Glutamatergic neuron (in vitro differentiated cells): ENCODE results near the gene GPR3. TPM values are rescaled to one million over a fixed set of nuclear protein-coding genes. Genes with fewer than 3 reads are reported as not detected.

ENCODE experiments used
- DNase-seq: peaks from one replicate; pipeline ENCODE4 v3.0.0; 2022
- H3K27ac Mint-ChIP-seq: one replicate; pipeline ENCODE4 v1.8.0; 2020; ENCODE audit warnings: mild to moderate bottlenecking, mixed read lengths, inconsistent platforms; ENCODE audit not compliant: unreplicated experiment
- H3K27me3 Mint-ChIP-seq: one replicate; pipeline ENCODE4 v1.8.0; 2020; ENCODE audit warnings: mild to moderate bottlenecking, moderate library complexity, mixed read lengths, inconsistent platforms; ENCODE audit not compliant: unreplicated experiment
- H3K36me3 Mint-ChIP-seq: one replicate; pipeline ENCODE4 v1.8.0; 2020; ENCODE audit warnings: mild to moderate bottlenecking, mixed read lengths, inconsistent platforms; ENCODE audit not compliant: unreplicated experiment
- H3K4me1 Mint-ChIP-seq: one replicate; pipeline ENCODE4 v1.8.0; 2020; ENCODE audit warnings: mild to moderate bottlenecking, low read depth, mixed read lengths, inconsistent platforms; ENCODE audit not compliant: unreplicated experiment
- H3K4me3 Mint-ChIP-seq: one replicate; pipeline ENCODE4 v1.8.0; 2020; ENCODE audit warnings: mild to moderate bottlenecking, mixed read lengths, inconsistent platforms; ENCODE audit not compliant: unreplicated experiment
- H3K9me3 Mint-ChIP-seq: one replicate; pipeline ENCODE4 v1.8.0; 2020; ENCODE audit warnings: mild to moderate bottlenecking, moderate library complexity, mixed read lengths, inconsistent platforms; ENCODE audit not compliant: unreplicated experiment
- total RNA-seq: library from RNA; stranded (reverse); fragmentation: NEBNext Ultra II Directional; extraction: Animal tissue kit (Norgen Biotek cat#: 25700); gene quantifications from one replicate; pipeline ENCODE4 v1.2.1, GENCODE V29; 2021; ENCODE audit not compliant: unreplicated experiment
- TF ChIP-seq, protein P1 (sequence below): fragments of 200-600 bp; sonication (generic); IDR thresholded peaks from one replicate; pipeline ENCODE4 v1.5.0; 2021; ENCODE audit not compliant: partially characterized antibody, unreplicated experiment

The GPR3 gene
- total RNA-seq, 1 donor from 2014 or later, result 1.5 TPM

DNA sequence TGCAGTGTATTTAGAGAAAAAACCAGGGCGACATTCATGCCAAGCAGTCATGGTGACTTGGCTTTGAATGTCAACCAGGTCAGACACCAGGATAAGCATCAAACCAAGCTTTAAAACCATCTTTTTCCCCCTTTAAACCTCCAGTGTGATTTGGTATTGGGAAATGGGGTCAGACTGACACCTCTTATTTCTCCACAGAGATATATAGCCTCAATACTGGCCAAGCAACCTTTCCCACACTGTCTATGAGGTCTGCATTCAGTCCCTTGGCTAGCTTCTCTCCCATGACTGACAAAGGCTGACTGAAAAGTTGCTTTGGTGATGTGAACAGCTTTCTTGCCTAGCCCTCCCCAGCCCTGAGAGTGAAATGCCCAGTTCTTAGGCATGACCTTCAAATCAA, 21.7 kb downstream of the GPR3 start:
- Mint-ChIP-seq H3K27me3 (peaks cover 2% of the 10 kb centered on the region), H3K4me3 (no peak overlapping the region), H3K9me3 (peaks cover 2% of the 10 kb centered on the region), H3K4me1 (peaks cover 47% of the 10 kb centered on the region), H3K27ac (no peak overlapping the region), H3K36me3 (no peaks in the 10 kb centered on the region)
- no peak for DNase-seq
- TF ChIP-seq, protein P1, sequence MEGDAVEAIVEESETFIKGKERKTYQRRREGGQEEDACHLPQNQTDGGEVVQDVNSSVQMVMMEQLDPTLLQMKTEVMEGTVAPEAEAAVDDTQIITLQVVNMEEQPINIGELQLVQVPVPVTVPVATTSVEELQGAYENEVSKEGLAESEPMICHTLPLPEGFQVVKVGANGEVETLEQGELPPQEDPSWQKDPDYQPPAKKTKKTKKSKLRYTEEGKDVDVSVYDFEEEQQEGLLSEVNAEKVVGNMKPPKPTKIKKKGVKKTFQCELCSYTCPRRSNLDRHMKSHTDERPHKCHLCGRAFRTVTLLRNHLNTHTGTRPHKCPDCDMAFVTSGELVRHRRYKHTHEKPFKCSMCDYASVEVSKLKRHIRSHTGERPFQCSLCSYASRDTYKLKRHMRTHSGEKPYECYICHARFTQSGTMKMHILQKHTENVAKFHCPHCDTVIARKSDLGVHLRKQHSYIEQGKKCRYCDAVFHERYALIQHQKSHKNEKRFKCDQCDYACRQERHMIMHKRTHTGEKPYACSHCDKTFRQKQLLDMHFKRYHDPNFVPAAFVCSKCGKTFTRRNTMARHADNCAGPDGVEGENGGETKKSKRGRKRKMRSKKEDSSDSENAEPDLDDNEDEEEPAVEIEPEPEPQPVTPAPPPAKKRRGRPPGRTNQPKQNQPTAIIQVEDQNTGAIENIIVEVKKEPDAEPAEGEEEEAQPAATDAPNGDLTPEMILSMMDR, result no peak

DNA sequence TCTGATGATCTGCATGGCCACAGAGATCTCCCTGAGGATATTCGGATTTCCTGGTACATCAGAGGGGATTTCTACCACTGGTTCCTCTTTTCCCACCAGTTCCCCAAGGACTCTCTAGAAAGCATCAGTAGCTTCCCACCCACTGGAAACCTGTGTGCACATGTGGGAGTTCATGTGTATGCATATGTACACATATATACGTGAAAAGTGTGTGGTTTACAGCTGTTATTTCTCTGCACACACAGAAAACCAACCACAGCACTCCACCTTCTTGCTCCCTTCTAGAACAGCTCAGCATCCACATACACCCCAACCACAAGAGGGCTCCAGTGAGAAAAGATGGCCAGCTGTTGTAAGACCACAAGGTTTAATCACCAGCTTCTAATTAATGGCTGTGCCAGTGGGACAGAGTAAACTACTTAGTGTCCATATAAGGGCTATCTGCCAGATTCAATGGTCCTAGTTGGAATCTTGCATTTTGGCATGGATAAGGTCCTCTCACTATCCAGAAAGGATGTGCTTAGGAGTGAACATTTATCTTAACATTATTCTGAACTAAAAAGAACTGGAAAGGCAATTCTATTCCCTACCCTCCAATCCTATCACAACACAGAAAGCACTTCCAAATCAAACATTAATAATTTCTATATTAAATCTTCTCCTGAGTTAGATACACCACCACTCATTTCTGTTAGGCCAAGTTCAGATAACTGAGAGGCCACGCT, 24.1 kb downstream of the GPR3 start:
- Mint-ChIP-seq H3K27me3 (peaks cover 2% of the 10 kb centered on the region), H3K4me1 (peaks cover 40% of the 10 kb centered on the region), H3K4me3 (no peak overlapping the region), H3K9me3 (peaks cover 2% of the 10 kb centered on the region), H3K27ac (peak overlapping the region; percentile 28), H3K36me3 (no peaks in the 10 kb centered on the region)
- DNase-seq, result no peak
- TF ChIP-seq, protein P1, result peak; percentile 63

DNA sequence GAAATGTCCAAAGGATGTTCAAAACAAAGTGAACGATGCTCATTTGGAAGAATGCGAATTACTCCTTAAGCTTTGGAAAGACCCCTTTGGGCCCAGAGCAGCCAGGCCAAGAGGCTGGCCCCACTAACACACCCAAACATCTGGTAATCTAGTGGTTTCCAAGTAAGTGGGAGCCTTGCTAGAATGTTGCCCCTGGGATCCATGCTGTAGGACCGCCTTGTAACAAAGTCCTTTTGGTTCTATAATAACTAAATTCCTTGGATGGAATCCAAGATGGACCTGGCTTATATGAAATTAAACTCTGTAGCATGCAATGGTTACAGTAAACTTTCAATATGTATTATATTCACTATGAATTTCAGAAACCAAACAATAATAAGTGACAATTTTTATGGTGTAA, 25.3 kb downstream of the GPR3 start:
- Mint-ChIP-seq H3K4me3 (peak overlapping the region; percentile 12), H3K36me3 (no peaks in the 10 kb centered on the region), H3K9me3 (peaks cover 2% of the 10 kb centered on the region), H3K27me3 (peaks cover 3% of the 10 kb centered on the region), H3K4me1 (peaks cover 40% of the 10 kb centered on the region), H3K27ac (no peak overlapping the region)
- TF ChIP-seq, protein P1, result no peak
- DNase-seq, result no peak

DNA sequence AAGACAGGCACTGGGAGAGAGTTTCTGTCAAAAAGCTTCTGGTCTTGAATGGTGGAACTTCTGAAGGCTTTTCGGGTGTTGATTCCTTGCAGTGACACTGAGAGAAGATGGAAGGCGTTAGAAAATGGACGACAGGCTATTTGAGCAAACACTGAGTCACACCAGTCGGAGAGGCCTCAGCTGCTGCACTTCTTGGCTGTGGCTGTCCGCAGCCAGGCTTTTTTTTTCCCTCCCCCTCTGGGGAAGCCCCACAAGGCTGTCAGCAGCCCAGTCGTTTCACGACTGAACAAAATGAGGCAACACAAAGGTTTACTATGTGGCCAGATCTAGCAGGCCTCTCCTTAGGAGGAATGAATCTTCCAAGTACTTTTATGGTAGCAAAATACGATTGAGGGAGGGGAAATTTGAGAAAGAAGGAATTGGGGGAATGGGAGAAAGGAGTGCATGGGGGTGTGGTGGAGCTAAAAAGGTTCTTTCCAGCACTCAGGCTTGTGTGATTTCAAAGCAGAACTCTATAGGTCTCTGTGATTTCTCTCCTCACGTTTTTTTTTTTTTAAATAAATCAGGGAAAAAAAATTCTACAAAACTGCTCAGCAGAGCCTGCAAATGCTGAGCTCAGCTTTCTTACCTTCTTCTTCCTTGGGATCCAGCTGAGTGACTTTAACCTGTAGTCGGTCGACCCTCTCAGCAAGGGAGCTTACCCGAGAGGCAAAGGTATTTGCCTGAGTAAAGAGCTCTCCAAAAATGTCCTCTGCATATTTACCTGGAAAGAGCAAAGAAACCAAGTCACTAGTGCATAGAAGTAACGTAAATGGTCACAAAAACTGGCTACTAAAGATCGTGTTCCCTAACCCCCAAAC, 26.1 kb downstream of the GPR3 start:
- H3K36me3 Mint-ChIP-seq, result no peaks in the 10 kb centered on the region

More for the DNA sequence above, 26.1 kb downstream of the GPR3 start:
- Mint-ChIP-seq H3K4me3 (peak overlapping the region; percentile 12), H3K9me3 (peaks cover 2% of the 10 kb centered on the region), H3K4me1 (peaks cover 42% of the 10 kb centered on the region), H3K27me3 (peaks cover 3% of the 10 kb centered on the region), H3K27ac (peak overlapping the region; percentile 93)
- TF ChIP-seq, protein P1, result no peak
- no peak for DNase-seq
